HCT116 (cell line): Measurements from ENCODE around the gene SDCBP2.

Source experiments
- EGR1 ChIP-seq: IDR thresholded peaks from 2 replicates; pipeline ENCODE4 v1.6.1; 2012; ENCODE audit warnings: low read depth
- EZH2 ChIP-seq: fragments of 200-600 bp; sonication (generic); IDR thresholded peaks from 2 replicates; pipeline ENCODE4 v1.6.1; 2017; ENCODE audit warnings: antibody characterized with exemption, mixed run types
- POLR2A ChIP-seq: IDR thresholded peaks from 2 replicates; pipeline ENCODE4 v1.7.0; 2011; ENCODE audit warnings: borderline replicate concordance; ENCODE audit not compliant: insufficient read depth, insufficient read length; ENCODE audit errors: extremely low read depth
- RAD21 ChIP-seq: IDR thresholded peaks from 2 replicates; pipeline ENCODE4 v1.6.1; 2012; ENCODE audit warnings: low read depth, mild to moderate bottlenecking
- TF ChIP-seq, protein P1 (sequence below), 3 experiments: fragments of 200-600 bp in 1 of 3; sonication (generic) in 1 of 3; IDR thresholded peaks in 2 of 3; conservative IDR thresholded peaks in 1 of 3; 2 replicates each; pipeline ENCODE4 v1.5.1; 2012 to 2017; ENCODE audit warnings: low read depth in 2 of 3, low read length in 2 of 3, antibody characterized with exemption in 1 of 3, borderline replicate concordance in 1 of 3, control low read depth in 1 of 3, mild to moderate bottlenecking in 1 of 3, mixed read lengths in 1 of 3, mixed run types in 1 of 3, moderate library complexity in 1 of 3; ENCODE audit not compliant: insufficient read depth in 1 of 3
- TF ChIP-seq, protein P2 (sequence below): IDR thresholded peaks from 2 replicates; pipeline ENCODE4 v1.6.1; 2011; ENCODE audit warnings: mild to moderate bottlenecking, low read length, moderate library complexity; ENCODE audit not compliant: insufficient replicate concordance; ENCODE audit errors: extremely low read depth

DNA sequence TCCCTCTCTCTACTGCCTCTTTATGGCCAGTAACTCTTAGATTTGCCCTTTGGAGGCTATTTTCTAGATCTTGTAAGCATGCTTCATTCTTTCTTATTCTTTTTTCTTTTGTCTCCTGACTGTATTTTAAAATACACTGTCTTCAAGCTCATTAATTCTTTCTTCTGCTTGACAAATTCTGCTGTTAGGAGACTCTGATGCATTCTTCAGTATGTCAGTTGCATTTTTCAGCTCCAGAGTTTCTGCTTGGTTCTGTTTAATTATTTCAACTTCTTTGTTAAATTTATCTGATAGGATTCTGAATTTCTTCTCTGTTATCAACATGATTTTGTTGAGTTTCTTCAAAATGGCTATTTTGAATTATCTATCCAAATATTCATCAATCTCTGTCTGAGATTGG lies 25.0 kb upstream of the SDCBP2 start:
- TF ChIP-seq, protein P1, sequence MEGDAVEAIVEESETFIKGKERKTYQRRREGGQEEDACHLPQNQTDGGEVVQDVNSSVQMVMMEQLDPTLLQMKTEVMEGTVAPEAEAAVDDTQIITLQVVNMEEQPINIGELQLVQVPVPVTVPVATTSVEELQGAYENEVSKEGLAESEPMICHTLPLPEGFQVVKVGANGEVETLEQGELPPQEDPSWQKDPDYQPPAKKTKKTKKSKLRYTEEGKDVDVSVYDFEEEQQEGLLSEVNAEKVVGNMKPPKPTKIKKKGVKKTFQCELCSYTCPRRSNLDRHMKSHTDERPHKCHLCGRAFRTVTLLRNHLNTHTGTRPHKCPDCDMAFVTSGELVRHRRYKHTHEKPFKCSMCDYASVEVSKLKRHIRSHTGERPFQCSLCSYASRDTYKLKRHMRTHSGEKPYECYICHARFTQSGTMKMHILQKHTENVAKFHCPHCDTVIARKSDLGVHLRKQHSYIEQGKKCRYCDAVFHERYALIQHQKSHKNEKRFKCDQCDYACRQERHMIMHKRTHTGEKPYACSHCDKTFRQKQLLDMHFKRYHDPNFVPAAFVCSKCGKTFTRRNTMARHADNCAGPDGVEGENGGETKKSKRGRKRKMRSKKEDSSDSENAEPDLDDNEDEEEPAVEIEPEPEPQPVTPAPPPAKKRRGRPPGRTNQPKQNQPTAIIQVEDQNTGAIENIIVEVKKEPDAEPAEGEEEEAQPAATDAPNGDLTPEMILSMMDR (IDR thresholded peaks at IDR 0.05 in 2 of 3, conservative IDR thresholded peaks at IDR 0.05 in 1 of 3; ENCODE audit: borderline replicate concordance in 1 of 3, insufficient read depth in 1 of 3, low read depth in 2 of 3, low read length in 2 of 3), result no peak
- TF ChIP-seq, protein P2, sequence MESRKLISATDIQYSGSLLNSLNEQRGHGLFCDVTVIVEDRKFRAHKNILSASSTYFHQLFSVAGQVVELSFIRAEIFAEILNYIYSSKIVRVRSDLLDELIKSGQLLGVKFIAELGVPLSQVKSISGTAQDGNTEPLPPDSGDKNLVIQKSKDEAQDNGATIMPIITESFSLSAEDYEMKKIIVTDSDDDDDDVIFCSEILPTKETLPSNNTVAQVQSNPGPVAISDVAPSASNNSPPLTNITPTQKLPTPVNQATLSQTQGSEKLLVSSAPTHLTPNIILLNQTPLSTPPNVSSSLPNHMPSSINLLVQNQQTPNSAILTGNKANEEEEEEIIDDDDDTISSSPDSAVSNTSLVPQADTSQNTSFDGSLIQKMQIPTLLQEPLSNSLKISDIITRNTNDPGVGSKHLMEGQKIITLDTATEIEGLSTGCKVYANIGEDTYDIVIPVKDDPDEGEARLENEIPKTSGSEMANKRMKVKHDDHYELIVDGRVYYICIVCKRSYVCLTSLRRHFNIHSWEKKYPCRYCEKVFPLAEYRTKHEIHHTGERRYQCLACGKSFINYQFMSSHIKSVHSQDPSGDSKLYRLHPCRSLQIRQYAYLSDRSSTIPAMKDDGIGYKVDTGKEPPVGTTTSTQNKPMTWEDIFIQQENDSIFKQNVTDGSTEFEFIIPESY, result no peak
- no peak for TF ChIP-seq EGR1
- no peak for TF ChIP-seq EZH2
- no peak for TF ChIP-seq POLR2A
- TF ChIP-seq RAD21, result no peak
